BLaER1 (cell line): ENCODE data around the gene LETM1.

Experiments used
- H3K27ac ChIP-seq: shearing (Covaris generic); formaldehyde crosslinking; 2 replicates; pipeline ENCODE4 v1.8.1; 2022
- H3K27me3 ChIP-seq: shearing (Covaris generic); formaldehyde crosslinking; 2 replicates; pipeline ENCODE4 v1.8.1; 2022
- H3K36me3 ChIP-seq: shearing (Covaris generic); formaldehyde crosslinking; 2 replicates; pipeline ENCODE4 v1.8.1; 2022
- H3K4me1 ChIP-seq: shearing (Covaris generic); formaldehyde crosslinking; 2 replicates; pipeline ENCODE4 v1.8.1; 2022
- H3K4me2 ChIP-seq: shearing (Covaris generic); formaldehyde crosslinking; 2 replicates; pipeline ENCODE4 v1.8.1; 2022
- H3K4me3 ChIP-seq: shearing (Covaris generic); formaldehyde crosslinking; 2 replicates; pipeline ENCODE4 v1.8.1; 2022
- H3K9ac ChIP-seq: shearing (Covaris generic); formaldehyde crosslinking; 2 replicates; pipeline ENCODE4 v1.8.1; 2022
- H3K9me3 ChIP-seq: shearing (Covaris generic); formaldehyde crosslinking; 2 replicates; pipeline ENCODE4 v1.8.1; 2022
- H4K20me1 ChIP-seq: shearing (Covaris generic); formaldehyde crosslinking; 2 replicates; pipeline ENCODE4 v1.8.1; 2022
- Cebpa-rat ChIP-seq: shearing (Covaris generic); IDR thresholded peaks from 2 replicates; pipeline ENCODE4 v1.8.1; 2022

LETM1 gene

DNA sequence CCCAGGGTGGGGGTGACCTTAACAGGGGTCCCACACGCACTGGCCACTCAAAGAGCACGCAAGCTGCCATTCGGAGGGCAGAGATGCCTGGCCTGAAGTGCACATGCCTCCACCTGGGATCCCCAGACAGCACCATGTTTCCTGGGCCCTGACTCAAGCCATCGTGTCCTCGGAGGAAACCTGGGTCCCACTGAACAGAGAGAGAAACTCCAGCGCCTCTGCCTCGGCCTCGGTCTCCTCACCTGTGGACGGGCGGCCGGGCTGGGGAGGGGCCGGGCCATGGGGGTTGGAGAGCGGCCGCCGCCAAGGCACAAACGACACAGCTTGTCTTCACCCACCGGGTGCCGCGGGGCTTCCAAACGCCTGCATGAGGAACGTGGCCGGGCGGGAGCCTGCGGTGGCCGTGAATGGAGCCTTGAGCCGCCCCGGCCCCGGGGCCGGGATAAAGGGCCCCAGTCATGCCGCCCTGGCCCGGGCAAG lies 92.8 kb downstream of the LETM1 start:
- no peak overlapping the region for H3K9ac ChIP-seq

DNA sequence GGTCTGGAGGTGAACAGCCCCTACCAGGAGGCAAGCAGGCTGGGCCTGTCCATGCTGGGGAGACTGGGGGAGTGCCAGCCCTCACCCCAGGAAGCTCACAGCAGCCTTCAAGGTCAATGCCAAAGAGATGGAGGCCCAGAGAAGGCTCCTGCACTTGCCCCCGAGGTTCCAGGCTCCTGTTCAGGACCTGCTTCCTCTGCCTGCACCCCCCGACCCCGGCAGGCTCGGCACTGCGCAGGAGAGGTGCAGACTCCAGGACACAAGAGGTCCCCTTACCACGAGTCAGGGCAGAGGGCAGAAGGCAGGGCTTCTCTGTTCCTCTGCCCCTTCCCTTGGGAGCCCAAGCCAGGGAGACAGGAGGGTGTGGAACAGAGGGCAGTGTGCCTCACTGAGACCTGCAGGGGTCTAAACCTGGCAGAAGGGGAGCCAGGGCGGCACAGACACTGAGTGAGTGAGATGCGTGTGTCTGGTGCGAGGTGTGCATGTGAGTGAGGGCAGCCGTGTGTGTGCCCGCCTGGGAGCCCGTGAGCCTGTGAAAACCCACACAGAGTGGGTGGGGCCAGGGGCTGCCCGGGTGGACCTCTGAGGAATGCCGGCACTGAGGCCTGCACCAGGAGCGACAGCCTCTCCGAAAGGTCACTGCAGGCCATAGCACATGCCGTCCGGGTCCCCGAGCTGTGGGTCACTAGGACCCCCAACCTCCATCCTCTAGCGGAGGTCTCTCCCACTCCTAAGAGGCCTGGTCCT lies 93.5 kb downstream of the LETM1 start:
- peaks cover 46% of the 10 kb centered on the region for H3K4me1 ChIP-seq
- H4K20me1 ChIP-seq = peaks cover 23% of the 10 kb centered on the region
- H3K4me3 ChIP-seq = no peak overlapping the region
- H3K9ac ChIP-seq = no peak overlapping the region
- H3K4me2 ChIP-seq = no peak overlapping the region
- no peak for TF ChIP-seq Cebpa-rat
- peaks cover 43% of the 10 kb centered on the region for H3K27me3 ChIP-seq
- H3K9me3 ChIP-seq = no peaks in the 10 kb centered on the region
- H3K27ac ChIP-seq = no peak overlapping the region
- no peaks in the 10 kb centered on the region for H3K36me3 ChIP-seq

More for the DNA sequence above, 92.8 kb downstream of the LETM1 start:
- H4K20me1 ChIP-seq = peaks cover 23% of the 10 kb centered on the region
- H3K27ac ChIP-seq = no peak overlapping the region
- no peaks in the 10 kb centered on the region for H3K9me3 ChIP-seq
- H3K36me3 ChIP-seq = no peaks in the 10 kb centered on the region
- no peak overlapping the region for H3K4me3 ChIP-seq
- H3K4me1 ChIP-seq = peaks cover 45% of the 10 kb centered on the region
- TF ChIP-seq Cebpa-rat = no peak
- peaks cover 46% of the 10 kb centered on the region for H3K27me3 ChIP-seq
- no peak overlapping the region for H3K4me2 ChIP-seq
